Endodermal cell (in vitro differentiated cells): Measurements from ENCODE around the gene UNC5B. TPM values are rescaled to one million over a fixed set of nuclear protein-coding genes. Genes with fewer than 3 reads are reported as not detected.
A peak's percentile ranks its signal among the peaks of the same experiment; 100 is the strongest.

ENCODE experiments used
- DNase-seq: peaks from one replicate; pipeline ENCODE4 v3.0.0-alpha.2; 2017
- H3K27ac ChIP-seq: 2 replicates; pipeline ENCODE4 v1.5.1; 2013; ENCODE audit warnings: mild to moderate bottlenecking, low read depth, low read length, moderate library complexity
- H3K27me3 ChIP-seq: 2 replicates; pipeline ENCODE4 v1.6.1; 2013; ENCODE audit warnings: mild to moderate bottlenecking, low read length, moderate library complexity; ENCODE audit not compliant: insufficient read depth, control insufficient read depth, poor library complexity, severe bottlenecking
- H3K36me3 ChIP-seq: 2 replicates; pipeline ENCODE4 v1.7.0; 2013; ENCODE audit warnings: mild to moderate bottlenecking, low read length, moderate library complexity; ENCODE audit not compliant: control insufficient read depth, insufficient read depth
- H3K4me1 ChIP-seq: one replicate; pipeline ENCODE4 v1.7.0; 2013; ENCODE audit warnings: low read length; ENCODE audit not compliant: control insufficient read depth, insufficient read depth
- H3K4me3 ChIP-seq: 2 replicates; pipeline ENCODE4 v1.5.1; 2013; ENCODE audit warnings: mild to moderate bottlenecking, low read length, moderate library complexity
- H3K9ac ChIP-seq: 2 replicates; pipeline ENCODE4 v1.6.1; 2013; ENCODE audit warnings: mild to moderate bottlenecking, low read length, moderate library complexity; ENCODE audit not compliant: poor library complexity, severe bottlenecking; ENCODE audit errors: extremely low read depth
- H3K9me3 ChIP-seq: 2 replicates; pipeline ENCODE4 v1.6.1; 2013; ENCODE audit warnings: mild to moderate bottlenecking, low read length, moderate library complexity; ENCODE audit not compliant: control insufficient read depth
- H3K27ac Mint-ChIP-seq: 2 replicates; pipeline ENCODE4 v1.8.0; 2020; ENCODE audit warnings: mixed read lengths
- H3K27me3 Mint-ChIP-seq: 2 replicates; pipeline ENCODE4 v1.8.0; 2021; ENCODE audit warnings: mild to moderate bottlenecking, mixed read lengths; ENCODE audit not compliant: insufficient read depth
- H3K36me3 Mint-ChIP-seq: 2 replicates; pipeline ENCODE4 v1.8.0; 2020; ENCODE audit warnings: low read depth, mixed read lengths
- H3K4me1 Mint-ChIP-seq: 2 replicates; pipeline ENCODE4 v1.8.0; 2020; ENCODE audit warnings: mixed read lengths
- H3K4me3 Mint-ChIP-seq: 2 replicates; pipeline ENCODE4 v1.8.0; 2020; ENCODE audit warnings: mild to moderate bottlenecking, moderate library complexity, mixed read lengths
- H3K9me3 Mint-ChIP-seq: 2 replicates; pipeline ENCODE4 v1.8.0; 2020; ENCODE audit warnings: mild to moderate bottlenecking, mixed read lengths
- WGBS, 2 experiments: methylation state at CpG; one replicate each; pipeline versions ENCODE4 v1.1.5 to v1.1.7; 2013; ENCODE audit warnings: missing lambda C conversion rate in 2 of 2, mixed read lengths in 1 of 2; ENCODE audit not compliant: insufficient coverage in 1 of 2, insufficient read length in 1 of 2; 5-methylcytosine and 5-hydroxymethylcytosine counted together
- total RNA-seq, 2 donors: library from RNA; stranded (reverse); fragmentation: NEBNext Ultra II Directional in 1 of 2; extraction: Animal tissue kit (Norgen Biotek cat#: 25700) in 1 of 2; gene quantifications; 2 replicates in 1 of 2; 3 replicates in 1 of 2; pipeline ENCODE4 v1.2.1, GENCODE V29; 2021
- TF ChIP-seq, protein P1 (sequence below): fragments of 200-600 bp; sonication (generic); conservative IDR thresholded peaks from 2 replicates; pipeline ENCODE4 v1.5.0; 2021; ENCODE audit warnings: antibody characterized with exemption, mild to moderate bottlenecking

Gene UNC5B
- total RNA-seq, 2 donors from 2014 or later = 9.7 to 14.5 TPM

DNA sequence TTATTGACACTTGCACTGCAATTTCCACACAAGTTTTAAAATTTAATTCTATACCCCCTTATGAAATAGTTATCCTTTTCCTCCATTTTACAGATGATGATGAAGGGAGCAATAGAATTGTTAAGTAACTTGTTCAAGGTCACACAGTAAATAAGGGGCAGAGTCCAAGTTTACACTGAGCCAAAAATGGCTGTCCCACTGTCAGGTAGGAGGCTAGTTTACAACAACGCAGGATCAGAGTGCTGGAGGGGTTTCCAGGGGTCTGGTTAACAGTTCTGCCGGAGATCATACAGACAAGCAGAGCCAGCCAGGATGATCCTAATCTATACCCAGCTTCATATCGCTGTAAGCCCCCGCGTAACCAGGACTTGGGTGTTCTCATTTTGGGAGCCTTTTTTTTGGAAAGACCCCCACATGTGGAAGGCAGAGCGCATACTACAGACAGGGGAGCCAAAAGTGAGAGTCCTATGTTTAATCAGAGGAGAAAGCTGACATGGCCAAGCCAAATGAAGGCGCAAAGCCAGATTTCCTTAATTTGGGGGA lies 524 bp upstream of the UNC5B start:
- peaks cover 13% of the 10 kb centered on the region for H3K4me1 ChIP-seq
- H3K36me3 Mint-ChIP-seq = no peaks in the 10 kb centered on the region
- TF ChIP-seq, protein P1, sequence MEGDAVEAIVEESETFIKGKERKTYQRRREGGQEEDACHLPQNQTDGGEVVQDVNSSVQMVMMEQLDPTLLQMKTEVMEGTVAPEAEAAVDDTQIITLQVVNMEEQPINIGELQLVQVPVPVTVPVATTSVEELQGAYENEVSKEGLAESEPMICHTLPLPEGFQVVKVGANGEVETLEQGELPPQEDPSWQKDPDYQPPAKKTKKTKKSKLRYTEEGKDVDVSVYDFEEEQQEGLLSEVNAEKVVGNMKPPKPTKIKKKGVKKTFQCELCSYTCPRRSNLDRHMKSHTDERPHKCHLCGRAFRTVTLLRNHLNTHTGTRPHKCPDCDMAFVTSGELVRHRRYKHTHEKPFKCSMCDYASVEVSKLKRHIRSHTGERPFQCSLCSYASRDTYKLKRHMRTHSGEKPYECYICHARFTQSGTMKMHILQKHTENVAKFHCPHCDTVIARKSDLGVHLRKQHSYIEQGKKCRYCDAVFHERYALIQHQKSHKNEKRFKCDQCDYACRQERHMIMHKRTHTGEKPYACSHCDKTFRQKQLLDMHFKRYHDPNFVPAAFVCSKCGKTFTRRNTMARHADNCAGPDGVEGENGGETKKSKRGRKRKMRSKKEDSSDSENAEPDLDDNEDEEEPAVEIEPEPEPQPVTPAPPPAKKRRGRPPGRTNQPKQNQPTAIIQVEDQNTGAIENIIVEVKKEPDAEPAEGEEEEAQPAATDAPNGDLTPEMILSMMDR = no peak
- peak overlapping the region; percentile 72 for H3K4me3 ChIP-seq
- no peak for DNase-seq
- peak overlapping the region; percentile 71 for H3K4me3 Mint-ChIP-seq
- peaks cover 66% of the 10 kb centered on the region for H3K27me3 ChIP-seq
- peaks cover 30% of the 10 kb centered on the region for H3K4me1 Mint-ChIP-seq
- 29 to 30% methylated on average over 4 to 7 of the region's 7 CpGs for WGBS, 2 experiments
- H3K27ac Mint-ChIP-seq = no peak overlapping the region
- H3K36me3 ChIP-seq = no peaks in the 10 kb centered on the region
- no peaks in the 10 kb centered on the region for H3K9me3 Mint-ChIP-seq
- no peak overlapping the region for H3K27ac ChIP-seq
- no peak overlapping the region for H3K9ac ChIP-seq
- H3K9me3 ChIP-seq = no peaks in the 10 kb centered on the region
- H3K27me3 Mint-ChIP-seq = peaks cover 57% of the 10 kb centered on the region

DNA sequence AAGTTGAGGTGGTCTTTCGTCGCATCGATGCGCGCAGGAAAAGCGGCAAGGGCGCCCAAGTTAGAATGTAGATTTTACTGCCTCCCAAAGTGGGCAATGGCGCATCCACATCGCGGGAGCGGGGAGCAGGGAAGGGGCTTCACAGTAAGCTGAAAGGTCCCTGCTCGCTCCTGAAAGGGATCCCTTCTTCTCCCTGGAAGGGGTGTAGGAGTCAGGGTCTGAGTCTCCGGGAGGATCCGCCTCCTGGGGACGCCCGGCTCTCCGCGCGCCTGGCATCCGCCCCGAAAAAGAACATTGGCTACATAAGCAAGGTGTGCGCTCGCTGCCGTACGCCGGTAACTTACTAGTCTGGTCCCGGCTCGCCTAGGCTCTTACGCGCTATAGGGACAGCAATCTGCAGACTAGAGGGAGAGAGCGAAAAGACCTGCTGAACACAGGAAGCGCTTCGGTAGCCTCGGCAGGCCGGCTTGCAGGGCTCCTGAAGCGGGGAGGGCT lies 804 bp downstream of the UNC5B start:
- TF ChIP-seq, protein P1 = no peak
- Mint-ChIP-seq H3K4me3 (peak overlapping the region; percentile 71), H3K27ac (no peak overlapping the region), H3K36me3 (no peaks in the 10 kb centered on the region), H3K4me1 (peaks cover 35% of the 10 kb centered on the region), H3K27me3 (peaks cover 58% of the 10 kb centered on the region), H3K9me3 (no peaks in the 10 kb centered on the region)
- H3K4me3 ChIP-seq = peak overlapping the region; percentile 86
- no peaks in the 10 kb centered on the region for H3K9me3 ChIP-seq
- no peaks in the 10 kb centered on the region for H3K36me3 ChIP-seq
- WGBS, 2 experiments = 0% methylated on average over 4 to 36 of the region's 36 CpGs
- peak; percentile 85 for DNase-seq
- no peak overlapping the region for H3K9ac ChIP-seq
- peaks cover 14% of the 10 kb centered on the region for H3K4me1 ChIP-seq
- peaks cover 68% of the 10 kb centered on the region for H3K27me3 ChIP-seq
- H3K27ac ChIP-seq = no peak overlapping the region

DNA sequence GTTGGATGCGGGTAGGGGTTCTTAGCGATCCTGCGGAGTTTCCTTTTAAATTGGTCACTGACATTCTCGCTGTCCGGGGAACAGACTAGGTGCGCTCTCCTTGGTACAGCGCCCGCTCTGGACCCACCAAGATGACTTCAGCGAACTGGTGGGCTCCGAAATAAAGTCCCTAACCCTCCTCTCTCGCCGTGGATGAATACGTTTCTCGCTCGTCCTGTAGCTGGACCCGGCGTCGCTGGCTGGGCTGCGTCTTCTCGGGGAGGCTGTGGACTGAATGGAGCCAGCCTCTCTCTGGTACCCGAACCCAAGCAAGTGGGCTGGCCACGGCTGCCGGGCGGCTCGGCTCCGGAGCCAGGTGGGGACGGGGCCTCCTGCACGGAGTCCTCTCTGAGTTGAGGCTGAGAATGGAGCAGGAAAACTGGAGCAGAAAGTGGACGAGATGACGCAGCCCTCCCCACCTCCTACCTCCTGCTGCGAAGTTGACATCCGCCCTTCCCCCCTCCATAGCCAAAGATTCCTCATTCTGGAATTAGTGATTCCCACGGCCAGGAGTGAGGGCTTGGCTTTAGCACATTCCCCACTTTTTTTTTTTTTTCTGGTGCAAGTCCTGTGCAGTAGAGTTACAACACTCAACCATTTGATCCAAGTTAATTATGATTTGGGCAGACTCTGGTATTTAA lies 1.5 kb downstream of the UNC5B start:
- no peak overlapping the region for H3K9ac ChIP-seq
- no peak overlapping the region for H3K27ac ChIP-seq
- H3K4me1 Mint-ChIP-seq = peaks cover 33% of the 10 kb centered on the region
- 0 to 1% methylated on average over 9 to 33 of the region's 33 CpGs for WGBS, 2 experiments
- H3K9me3 Mint-ChIP-seq = no peaks in the 10 kb centered on the region
- TF ChIP-seq, protein P1 = no peak
- H3K27me3 Mint-ChIP-seq = peaks cover 60% of the 10 kb centered on the region
- no peaks in the 10 kb centered on the region for H3K9me3 ChIP-seq
- peak overlapping the region; percentile 71 for H3K4me3 Mint-ChIP-seq
- no peaks in the 10 kb centered on the region for H3K36me3 Mint-ChIP-seq
- peaks cover 14% of the 10 kb centered on the region for H3K4me1 ChIP-seq
- H3K4me3 ChIP-seq = peak overlapping the region; percentile 86
- peak overlapping the region; percentile 37 for H3K27ac Mint-ChIP-seq
- H3K27me3 ChIP-seq = peaks cover 68% of the 10 kb centered on the region
- peak; percentile 82 for DNase-seq
- H3K36me3 ChIP-seq = no peaks in the 10 kb centered on the region
